GM12872 (cell line): ENCODE measurements around the gene GABRD.

Experiments used
- TF ChIP-seq, protein P1 (sequence below): IDR thresholded peaks from 3 replicates; pipeline ENCODE4 v1.5.1; 2011; ENCODE audit warnings: low read depth, mild to moderate bottlenecking, low read length, moderate library complexity; ENCODE audit not compliant: insufficient read depth

GABRD gene

DNA sequence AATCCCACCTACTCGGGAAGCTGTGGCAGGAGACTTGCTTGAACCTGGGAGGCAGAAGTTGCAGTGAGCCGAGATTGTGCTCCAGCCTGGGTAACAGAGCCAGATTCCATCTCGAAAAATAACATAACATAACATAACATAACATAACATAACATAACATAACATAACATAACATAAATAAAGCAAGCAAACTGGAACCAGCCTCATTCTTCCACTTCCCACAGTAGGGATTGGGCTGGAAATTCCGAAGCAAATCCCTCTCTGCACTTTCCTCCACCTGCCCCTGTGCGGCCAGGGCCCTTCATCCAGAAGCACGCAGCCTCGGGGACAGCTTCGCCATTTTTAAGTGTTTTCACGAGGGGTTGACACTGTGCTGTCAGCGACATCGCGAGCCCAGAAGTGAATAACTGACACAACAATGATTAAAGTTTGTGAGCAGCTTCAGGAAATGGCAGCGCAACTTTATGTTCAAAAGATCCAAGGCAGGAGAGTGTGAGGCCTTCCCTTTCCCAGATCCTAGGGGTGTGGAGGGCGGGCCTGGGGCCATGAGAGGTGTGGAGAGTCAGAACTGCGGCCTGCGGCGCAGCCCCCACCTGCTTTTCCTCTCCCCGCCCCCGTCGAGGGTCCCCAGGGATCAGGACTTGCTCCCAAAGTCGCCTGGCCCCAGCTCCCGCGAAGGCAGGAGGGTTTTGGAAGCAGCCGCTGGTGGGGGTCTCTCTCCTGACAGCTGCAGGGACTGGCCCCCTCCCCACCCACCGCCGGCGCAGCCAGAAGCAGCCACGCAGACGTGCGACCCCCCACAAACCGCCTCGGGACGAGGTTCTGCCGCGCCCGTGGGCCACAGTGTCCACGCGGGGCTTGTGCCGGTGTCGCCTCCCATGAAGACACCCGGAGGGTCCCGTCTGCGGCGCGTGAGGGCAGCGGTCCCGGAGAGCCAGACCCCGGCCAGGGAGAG is 651 bp upstream of the GABRD start:
- TF ChIP-seq, protein P1, sequence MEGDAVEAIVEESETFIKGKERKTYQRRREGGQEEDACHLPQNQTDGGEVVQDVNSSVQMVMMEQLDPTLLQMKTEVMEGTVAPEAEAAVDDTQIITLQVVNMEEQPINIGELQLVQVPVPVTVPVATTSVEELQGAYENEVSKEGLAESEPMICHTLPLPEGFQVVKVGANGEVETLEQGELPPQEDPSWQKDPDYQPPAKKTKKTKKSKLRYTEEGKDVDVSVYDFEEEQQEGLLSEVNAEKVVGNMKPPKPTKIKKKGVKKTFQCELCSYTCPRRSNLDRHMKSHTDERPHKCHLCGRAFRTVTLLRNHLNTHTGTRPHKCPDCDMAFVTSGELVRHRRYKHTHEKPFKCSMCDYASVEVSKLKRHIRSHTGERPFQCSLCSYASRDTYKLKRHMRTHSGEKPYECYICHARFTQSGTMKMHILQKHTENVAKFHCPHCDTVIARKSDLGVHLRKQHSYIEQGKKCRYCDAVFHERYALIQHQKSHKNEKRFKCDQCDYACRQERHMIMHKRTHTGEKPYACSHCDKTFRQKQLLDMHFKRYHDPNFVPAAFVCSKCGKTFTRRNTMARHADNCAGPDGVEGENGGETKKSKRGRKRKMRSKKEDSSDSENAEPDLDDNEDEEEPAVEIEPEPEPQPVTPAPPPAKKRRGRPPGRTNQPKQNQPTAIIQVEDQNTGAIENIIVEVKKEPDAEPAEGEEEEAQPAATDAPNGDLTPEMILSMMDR = no peak

DNA sequence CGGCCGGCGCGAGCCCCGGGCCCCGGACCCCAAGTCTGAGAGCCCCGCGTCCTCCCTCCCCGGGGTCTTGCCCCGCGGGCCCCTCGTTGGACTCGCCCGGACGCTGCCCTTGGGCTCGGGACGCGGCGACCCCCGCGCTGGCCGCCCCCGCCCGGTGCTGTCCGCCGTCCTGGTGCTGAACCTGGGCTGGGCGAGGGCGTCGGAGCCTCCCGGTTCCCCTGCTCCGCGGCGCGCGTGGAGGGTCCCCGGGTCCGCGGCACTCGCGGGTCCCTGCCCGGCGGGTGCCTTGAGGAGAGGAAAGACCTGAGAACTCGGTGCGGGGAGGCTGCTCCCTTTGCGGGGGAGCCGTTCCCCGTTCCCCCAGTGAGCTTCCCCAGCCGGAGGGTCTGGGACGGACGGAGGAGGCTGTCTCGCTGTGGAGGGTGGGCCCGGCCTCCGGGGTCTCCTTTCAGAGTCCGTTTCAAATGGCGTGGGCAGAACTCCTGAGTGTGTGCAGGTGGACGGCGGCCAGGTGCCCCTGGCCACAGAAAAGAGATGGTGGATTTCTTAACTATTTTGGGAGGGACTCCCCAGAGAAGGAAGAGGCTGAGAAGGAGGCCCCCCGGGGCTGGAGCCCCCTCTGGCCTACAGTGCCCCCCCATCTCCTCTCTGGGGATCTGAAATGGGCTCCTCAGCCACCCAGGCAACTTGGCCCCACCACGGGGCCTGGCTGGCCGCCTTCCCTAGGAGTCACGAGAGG is 595 bp downstream of the GABRD start:
- TF ChIP-seq, protein P1 = no peak

DNA sequence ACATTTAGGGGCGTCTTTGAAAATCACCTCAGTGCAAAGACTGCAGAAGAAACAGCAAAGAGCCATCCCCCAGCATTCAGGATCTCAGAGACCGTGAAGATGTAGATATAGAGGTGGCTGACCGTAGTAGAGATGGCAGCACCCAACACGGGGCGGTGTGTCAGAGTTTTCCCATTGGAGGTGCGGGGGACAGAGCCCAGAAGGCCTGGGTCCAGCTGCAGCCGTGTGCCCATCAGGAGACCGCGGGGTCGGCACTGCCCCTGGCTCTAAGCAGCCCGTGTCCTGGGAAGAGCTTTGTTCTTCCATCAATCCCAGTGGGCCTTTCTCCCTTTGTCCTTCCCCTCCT is 1.1 kb downstream of the GABRD start:
- TF ChIP-seq, protein P1 = no peak

DNA sequence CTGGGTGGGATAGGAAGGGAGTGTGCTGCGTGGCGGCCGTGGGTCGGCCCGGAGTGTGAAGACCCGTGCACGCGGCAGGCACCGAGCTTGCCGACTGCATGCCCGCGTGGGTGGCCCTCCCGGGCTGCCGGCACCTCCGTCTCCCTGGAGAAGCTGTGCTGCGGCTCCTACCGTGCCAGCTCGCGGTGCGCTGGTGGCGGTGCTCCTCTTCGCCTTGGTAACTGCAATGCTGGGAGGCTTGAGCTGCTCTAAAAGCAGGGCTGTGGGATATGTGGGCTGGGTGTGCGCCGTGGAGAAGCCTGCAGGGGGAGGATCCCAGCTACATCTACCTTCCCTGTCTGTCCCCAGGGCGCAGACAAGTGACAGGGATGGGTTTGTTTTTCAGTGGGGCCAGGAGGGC is 2.4 kb downstream of the GABRD start:
- TF ChIP-seq, protein P1 = no peak

DNA sequence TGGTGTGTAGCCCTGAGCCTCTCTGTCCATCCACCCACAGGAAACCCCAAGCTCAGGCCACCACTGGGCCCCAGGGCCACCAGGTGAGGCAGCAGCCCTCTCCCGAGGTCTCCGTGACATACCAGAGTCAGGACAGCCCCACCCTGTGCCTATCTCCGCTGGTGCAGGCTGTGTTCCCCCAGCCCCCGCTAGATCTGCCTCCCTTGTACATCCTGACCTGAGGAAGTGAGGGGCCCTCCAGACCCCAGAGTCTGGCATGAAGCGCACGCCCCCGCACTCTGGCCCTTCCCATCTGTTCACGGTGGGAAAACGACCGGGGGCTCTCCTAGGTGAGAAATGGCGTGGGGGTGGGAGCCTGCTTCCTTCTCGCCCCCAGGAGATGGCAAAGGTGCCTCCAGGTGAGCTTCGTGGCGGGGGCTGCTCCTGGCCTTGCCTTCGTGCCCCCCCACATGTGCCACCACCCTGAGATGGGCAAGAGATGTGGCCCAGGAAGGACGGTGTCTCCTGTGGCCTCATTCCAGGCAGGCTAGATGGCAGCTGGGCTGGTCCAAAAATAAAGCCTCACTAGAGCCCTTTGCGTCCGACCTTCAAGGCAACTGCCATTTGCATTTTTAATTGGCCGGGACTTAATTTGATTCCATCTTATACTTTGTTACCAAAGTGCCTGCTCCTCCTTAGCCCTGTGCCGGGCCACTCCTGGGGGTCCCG is 3.1 kb downstream of the GABRD start:
- TF ChIP-seq, protein P1 = no peak

DNA sequence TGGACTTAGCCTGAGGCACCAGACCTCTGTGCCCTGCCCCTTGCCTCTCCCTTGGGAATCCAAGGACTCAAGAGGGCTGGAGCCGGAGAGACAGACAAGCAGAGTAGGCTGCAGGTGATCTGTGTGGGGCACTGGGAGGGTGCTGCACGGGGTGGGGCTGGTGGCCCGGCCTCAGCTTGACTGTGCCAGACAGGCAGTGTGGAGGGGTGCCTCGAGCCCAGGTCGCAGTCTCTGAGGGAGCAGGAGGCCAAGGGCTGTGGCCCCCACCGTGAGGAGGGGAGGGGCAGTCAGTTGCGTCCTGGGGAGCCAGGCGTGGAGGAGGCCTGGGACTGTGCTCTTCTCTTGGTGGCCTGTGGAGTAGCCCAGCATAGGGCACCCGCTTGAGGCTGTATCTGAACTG is 4.0 kb downstream of the GABRD start:
- TF ChIP-seq, protein P1 = no peak

DNA sequence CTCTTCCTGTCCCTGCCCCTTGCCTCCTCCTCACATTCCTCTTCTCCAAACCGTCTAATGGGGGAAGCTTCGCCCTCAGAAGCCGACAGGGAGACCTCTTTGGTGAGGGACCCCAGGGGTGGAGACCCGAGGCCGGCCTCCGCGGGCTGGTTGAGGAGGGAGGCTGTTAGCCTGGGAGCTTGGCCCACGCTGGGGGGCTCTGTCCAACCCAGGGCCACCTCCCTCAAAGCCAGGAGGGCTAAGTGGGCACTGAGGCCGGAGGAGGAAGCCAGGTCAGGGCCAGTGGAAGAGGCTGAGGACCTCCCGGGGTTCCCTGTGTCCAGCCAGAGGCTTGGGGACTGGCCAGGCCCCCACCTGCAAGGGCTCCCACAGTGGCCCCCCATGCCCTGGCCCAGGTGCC is 5.3 kb downstream of the GABRD start:
- TF ChIP-seq, protein P1 = no peak
